Inflammatory macrophage treated with lipopolysaccharide for 1 hour (primary cell): Measurements from ENCODE around the gene NFIX.
"Not testable (repeated sequence)": the region's sequence is repeated elsewhere in the genome, so short reads cannot be mapped to it uniquely, and the experiment has no call there.

Source experiments
- DNase-seq, 2 donors: peaks; one replicate each; pipeline ENCODE4 v3.0.0-alpha.2; 2020 to 2022

Gene NFIX

GRCh38 chr19:12959481-12959880, 35.8 kb upstream of the NFIX start:
- DNase-seq = no peak

GRCh38 chr19:12965017-12965811, 30.1 kb upstream of the NFIX start:
- DNase-seq = peak; percentile 55 to 90

- DNase-seq = no peak
These were observed 29.5 kb upstream of the NFIX start for GRCh38 chr19:12965812-12966135.

DNA sequence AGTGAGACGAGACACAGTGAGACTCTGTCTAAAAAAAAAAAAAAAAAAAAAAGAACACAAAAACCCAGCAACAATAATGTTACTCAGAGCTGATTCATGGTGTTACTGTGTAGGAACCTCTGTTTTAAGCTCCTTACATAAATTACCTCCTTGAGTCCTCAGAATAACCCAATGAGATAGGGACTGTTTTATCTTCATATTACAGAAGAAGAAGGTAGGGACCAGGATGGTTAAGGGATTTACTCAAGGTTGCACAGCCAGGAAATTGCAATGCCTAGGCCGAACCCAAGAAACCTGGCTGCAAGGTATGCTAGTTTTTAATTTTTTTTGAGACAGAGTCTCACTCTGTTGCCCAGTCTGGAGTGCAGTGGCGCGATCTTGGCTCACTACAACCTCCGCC, 27.4 kb upstream of the NFIX start:
- DNase-seq = no peak

GRCh38 chr19:12969292-12969988, 25.8 kb upstream of the NFIX start, which contains the start of gene DAND5:
Gene DAND5, plus strand, starts transcription at chr19:12969576. Its CDS starts 85 bp downstream, at chr19:12969661.
- DNase-seq = no peak

GRCh38 chr19:12970070-12970820, 25.0 kb upstream of the NFIX start:
- no peak for DNase-seq

- no peak for DNase-seq
These were observed 22.0 kb upstream of the NFIX start for GRCh38 chr19:12973236-12973635.

- no peak for DNase-seq
These were observed 20.7 kb upstream of the NFIX start for GRCh38 chr19:12974301-12975220.

DNA sequence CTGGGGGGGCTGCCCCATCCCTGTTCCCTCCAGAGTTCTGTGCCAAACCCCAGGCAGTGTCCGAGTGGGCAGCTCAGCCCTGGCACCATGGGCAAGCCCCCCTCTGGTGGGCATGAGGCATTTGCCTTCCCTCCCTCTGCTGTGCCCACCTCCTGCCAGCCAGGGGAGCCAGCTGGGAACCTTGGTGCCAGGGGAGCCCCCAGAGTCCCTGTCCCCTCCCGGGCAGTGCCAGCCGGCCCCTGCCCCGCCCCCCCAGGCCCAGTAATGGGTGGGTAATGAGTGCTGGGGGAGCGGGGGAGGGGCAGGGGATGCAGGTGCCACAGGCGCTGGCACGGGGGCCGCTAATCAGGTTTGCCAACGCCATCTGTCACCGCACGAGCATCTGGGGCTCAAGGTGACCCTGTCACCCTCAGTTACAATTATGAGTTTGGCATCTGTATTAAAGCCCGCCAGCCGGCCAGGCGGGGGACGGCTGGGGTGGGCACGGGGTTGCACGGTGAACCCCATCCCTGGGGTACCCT, 20.0 kb upstream of the NFIX start:
- DNase-seq = no peak

DNA sequence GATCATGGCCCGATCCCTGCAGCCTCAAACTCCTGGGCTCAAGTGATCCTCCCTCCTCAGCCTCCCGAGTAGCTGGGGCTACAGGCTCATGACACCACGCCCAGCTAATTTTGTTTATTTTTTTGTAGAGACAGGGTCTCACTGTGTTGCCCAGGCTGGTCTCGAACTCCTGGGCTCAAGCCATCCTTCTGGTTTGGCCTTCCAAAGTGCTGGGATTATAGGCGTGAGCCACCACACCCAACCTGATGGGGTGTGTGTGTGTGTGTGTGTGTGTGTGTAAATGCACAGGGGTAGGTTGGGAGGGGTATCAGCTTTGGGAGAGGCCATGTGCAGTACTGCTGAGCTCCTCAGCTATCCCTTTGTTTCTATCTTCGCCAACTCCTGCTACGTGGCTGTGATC, 19.2 kb upstream of the NFIX start:
- DNase-seq = not testable (repeated sequence)

DNA sequence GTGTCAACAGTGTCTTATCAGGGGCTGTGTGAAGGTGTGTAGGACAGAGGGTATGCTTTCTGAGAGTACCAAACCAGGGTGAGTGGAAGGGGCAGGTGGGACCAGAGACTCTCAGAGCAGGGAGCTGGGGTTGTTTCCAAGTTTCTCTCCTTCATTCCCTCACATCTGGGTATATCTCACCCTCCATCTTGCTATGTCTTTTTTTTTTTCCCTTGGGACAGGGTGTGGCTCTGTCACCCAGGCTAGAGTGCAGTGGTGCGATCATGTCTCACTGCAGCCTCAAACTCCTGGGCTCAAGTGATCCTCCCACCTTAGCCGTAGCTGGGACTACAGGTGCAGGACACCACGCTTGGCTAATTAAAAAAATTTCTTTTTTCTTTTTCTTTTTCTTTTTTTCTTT, 15.3 kb upstream of the NFIX start:
- DNase-seq = no peak

- DNase-seq = no peak
These were observed 12.6 kb upstream of the NFIX start for GRCh38 chr19:12982648-12983047.

DNA sequence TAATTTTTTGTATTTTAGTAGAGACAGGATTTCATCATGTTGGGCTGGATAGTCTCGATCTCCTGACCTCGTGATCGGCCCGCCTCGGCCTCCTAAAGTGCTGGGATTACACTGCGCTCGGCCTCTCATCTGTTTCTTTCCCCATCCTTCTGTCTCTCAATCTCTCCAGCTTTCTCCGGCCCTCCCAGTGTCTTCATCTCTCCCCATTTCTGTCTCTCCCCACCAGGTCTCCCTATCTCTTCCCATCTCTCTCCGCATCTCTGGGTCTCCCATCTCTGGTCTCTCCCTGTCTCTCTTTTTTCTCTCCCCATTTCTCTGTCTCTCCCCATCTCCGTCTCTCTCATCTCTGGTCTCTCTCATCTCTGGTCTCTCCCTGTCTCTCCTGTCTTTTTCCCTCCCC, 12.2 kb upstream of the NFIX start:
- no peak for DNase-seq

GRCh38 chr19:12983542-12984142, 11.6 kb upstream of the NFIX start:
- DNase-seq = peak; percentile 37 to 87

DNA sequence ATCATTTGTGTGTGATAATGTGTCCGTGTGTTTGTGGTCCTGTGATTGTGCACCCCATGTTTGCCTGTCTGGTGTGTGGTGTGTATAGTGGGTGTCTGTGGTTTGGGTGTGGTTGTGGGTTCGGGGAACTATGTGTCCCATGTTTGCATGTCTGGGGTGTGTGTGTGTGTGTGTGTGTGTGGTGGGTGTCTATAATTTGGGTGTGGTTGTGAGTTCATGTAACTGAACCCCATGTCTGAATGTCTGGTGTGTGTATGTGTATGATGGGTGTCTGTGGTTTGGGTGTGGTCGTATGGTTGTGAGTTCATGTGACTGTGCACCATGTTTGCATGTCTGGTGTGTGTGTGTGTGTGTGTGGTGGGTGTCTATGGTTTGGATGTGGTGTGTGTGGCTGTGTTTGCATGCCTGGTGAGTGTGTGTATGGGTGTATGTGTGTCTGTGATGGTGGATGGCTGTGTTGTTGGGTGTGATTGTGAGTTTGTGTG, 11.1 kb upstream of the NFIX start:
- no peak for DNase-seq

GRCh38 chr19:12984683-12985048, 10.6 kb upstream of the NFIX start:
- DNase-seq = no peak

- no peak for DNase-seq
These were observed 10.1 kb upstream of the NFIX start for GRCh38 chr19:12985049-12985776.

DNA sequence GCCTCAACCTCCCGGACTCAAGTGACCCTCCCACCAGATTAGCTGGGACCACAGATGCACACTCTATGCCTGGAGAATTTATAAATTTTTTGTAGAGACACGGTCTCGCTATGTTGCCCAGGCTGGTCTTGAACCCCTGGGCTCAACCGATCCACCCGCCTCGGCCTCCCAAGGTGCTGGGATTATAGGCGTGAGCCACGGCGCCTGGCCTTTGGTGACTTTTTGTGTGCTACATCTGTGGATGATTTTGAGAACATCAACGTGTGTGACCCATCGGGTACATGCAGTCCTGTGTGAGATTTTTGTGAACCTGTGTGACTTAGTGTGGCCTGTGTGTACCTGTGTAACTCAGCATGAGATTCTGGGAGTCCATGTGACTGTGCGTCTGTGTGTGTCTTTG, 8.5 kb upstream of the NFIX start:
- no peak for DNase-seq

DNA sequence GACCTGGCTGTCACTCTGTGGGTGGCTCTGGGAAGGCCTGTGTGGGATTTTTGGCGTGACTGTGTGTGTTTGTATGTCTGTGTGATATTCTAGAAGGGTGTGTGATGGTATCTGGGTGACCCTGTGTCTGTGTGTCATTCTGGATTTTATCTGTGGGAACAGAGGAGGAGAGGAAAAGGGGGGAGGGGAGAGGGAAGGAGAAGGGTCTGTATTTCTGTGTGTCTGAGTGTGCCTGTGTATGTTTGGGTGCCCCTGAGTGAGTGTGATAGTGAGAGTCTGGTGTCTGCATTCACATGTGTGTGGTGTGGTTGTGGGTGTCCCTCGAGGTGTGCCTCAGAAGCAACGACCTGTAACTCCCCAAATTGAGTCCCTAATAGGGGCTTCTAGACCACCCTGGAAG, 8.1 kb upstream of the NFIX start:
- no peak for DNase-seq

- no peak for DNase-seq
These were observed 7.5 kb upstream of the NFIX start for GRCh38 chr19:12987781-12988180.

GRCh38 chr19:12990431-12990830, 4.8 kb upstream of the NFIX start:
- no peak for DNase-seq
